SK-N-SH treated with all-trans-retinoic acid at 6 μM for 48 hours (cell line): Measurements from ENCODE around the gene C1orf185.

Source experiments
- ATAC-seq: fragments of 200-7000 bp; cut with Tn5 transposase; 3 replicates; pipeline ENCODE4 v1.9.1; 2020; ENCODE audit warnings: mild to moderate bottlenecking, moderate library complexity
- ARNTL ChIP-seq: fragments of 450-650 bp; formaldehyde crosslinking; IDR thresholded peaks from 2 replicates; pipeline ENCODE4 v1.5.0; 2020; ENCODE audit warnings: low read depth, mild to moderate bottlenecking, moderate library complexity, borderline replicate concordance
- BACH2 ChIP-seq: fragments of 250-450 bp; sonication (Bioruptor Pico); IDR thresholded peaks from 2 replicates; pipeline ENCODE4 v1.9.0; 2021; ENCODE audit warnings: mild to moderate bottlenecking, borderline replicate concordance
- CSDC2 ChIP-seq: fragments of 250-450 bp; sonication (Bioruptor Pico); IDR thresholded peaks from 2 replicates; pipeline ENCODE4 v1.5.0; 2020; ENCODE audit warnings: mild to moderate bottlenecking, moderate library complexity
- CSRNP3 ChIP-seq: fragments of 250-450 bp; sonication (Bioruptor Pico); IDR thresholded peaks from 2 replicates; pipeline ENCODE4 v1.5.1; 2021; ENCODE audit warnings: mild to moderate bottlenecking, moderate library complexity
- ESRRG ChIP-seq: fragments of 250-450 bp; sonication (Bioruptor Pico); IDR thresholded peaks from 2 replicates; pipeline ENCODE4 v1.6.1; 2021; ENCODE audit warnings: mild to moderate bottlenecking
- GLIS3 ChIP-seq: fragments of 250-450 bp; sonication (Bioruptor Pico); IDR thresholded peaks from 2 replicates; pipeline ENCODE4 v1.5.0; 2020; ENCODE audit warnings: mild to moderate bottlenecking, moderate library complexity
- ISL1 ChIP-seq: fragments of 250-450 bp; sonication (Bioruptor Pico); IDR thresholded peaks from 2 replicates; pipeline ENCODE4 v2.1.2; 2022; ENCODE audit warnings: mild to moderate bottlenecking, moderate library complexity
- OSR1 ChIP-seq: fragments of 250-450 bp; sonication (Bioruptor Pico); IDR thresholded peaks from 2 replicates; pipeline ENCODE4 v1.8.0; 2022; ENCODE audit warnings: moderate library complexity, mild to moderate bottlenecking, inconsistent platforms
- PPARA ChIP-seq: fragments of 250-450 bp; sonication (Bioruptor Pico); IDR thresholded peaks from 2 replicates; pipeline ENCODE4 v1.5.0; 2020; ENCODE audit warnings: mild to moderate bottlenecking, borderline replicate concordance
- RARB ChIP-seq: fragments of 250-450 bp; sonication (Bioruptor Pico); IDR thresholded peaks from 2 replicates; pipeline ENCODE4 v1.8.0; 2021; ENCODE audit warnings: mild to moderate bottlenecking, moderate library complexity
- SNAI2 ChIP-seq: fragments of 250-450 bp; sonication (Bioruptor Pico); IDR thresholded peaks from 2 replicates; pipeline ENCODE4 v1.5.0; 2020; ENCODE audit warnings: mild to moderate bottlenecking, moderate library complexity
- TCF4 ChIP-seq: fragments of 250-450 bp; sonication (Bioruptor Pico); IDR thresholded peaks from 2 replicates; pipeline ENCODE4 v1.8.0; 2021; ENCODE audit warnings: mild to moderate bottlenecking, moderate library complexity, borderline replicate concordance
- TOX ChIP-seq: fragments of 250-450 bp; sonication (Bioruptor Pico); IDR thresholded peaks from 2 replicates; pipeline ENCODE4 v1.8.0; 2021; ENCODE audit warnings: mild to moderate bottlenecking, moderate library complexity, borderline replicate concordance
- ZC3H10 ChIP-seq: fragments of 250-450 bp; sonication (Bioruptor Pico); IDR thresholded peaks from 2 replicates; pipeline ENCODE4 v1.5.1; 2021; ENCODE audit warnings: mild to moderate bottlenecking, moderate library complexity
- ZFP3 ChIP-seq: fragments of 250-450 bp; sonication (Bioruptor Pico); IDR thresholded peaks from 2 replicates; pipeline ENCODE4 v1.5.0; 2020; ENCODE audit warnings: mild to moderate bottlenecking, moderate library complexity
- ZNF565 ChIP-seq: fragments of 450-650 bp; formaldehyde crosslinking; conservative IDR thresholded peaks from 2 replicates; pipeline ENCODE4 v1.5.0; 2020; ENCODE audit warnings: low read depth, mild to moderate bottlenecking, moderate library complexity
- ZNF70 ChIP-seq: fragments of 450-650 bp; formaldehyde crosslinking; IDR thresholded peaks from 2 replicates; pipeline ENCODE4 v1.5.0; 2020; ENCODE audit warnings: mild to moderate bottlenecking, moderate library complexity
- ZNF8 ChIP-seq: fragments of 450-650 bp; formaldehyde crosslinking; IDR thresholded peaks from 2 replicates; pipeline ENCODE4 v1.5.0; 2020; ENCODE audit warnings: mild to moderate bottlenecking, moderate library complexity
- TF ChIP-seq, protein P1 (sequence below): fragments of 250-450 bp; sonication (Bioruptor Pico); IDR thresholded peaks from 2 replicates; pipeline ENCODE4 v1.5.0; 2020; ENCODE audit warnings: mild to moderate bottlenecking, moderate library complexity
- TF ChIP-seq, protein P2 (sequence below): fragments of 250-450 bp; sonication (Bioruptor Pico); IDR thresholded peaks from 2 replicates; pipeline ENCODE4 v1.8.0; 2021; ENCODE audit warnings: low read depth, mild to moderate bottlenecking, moderate library complexity, borderline replicate concordance

Gene C1orf185

GRCh38 chr1:51072651-51073050 is 29.4 kb upstream of the C1orf185 start:
- no peak for ATAC-seq
- no peak for TF ChIP-seq ESRRG (CRISPR knock-in tag)
- TF ChIP-seq, protein P1, sequence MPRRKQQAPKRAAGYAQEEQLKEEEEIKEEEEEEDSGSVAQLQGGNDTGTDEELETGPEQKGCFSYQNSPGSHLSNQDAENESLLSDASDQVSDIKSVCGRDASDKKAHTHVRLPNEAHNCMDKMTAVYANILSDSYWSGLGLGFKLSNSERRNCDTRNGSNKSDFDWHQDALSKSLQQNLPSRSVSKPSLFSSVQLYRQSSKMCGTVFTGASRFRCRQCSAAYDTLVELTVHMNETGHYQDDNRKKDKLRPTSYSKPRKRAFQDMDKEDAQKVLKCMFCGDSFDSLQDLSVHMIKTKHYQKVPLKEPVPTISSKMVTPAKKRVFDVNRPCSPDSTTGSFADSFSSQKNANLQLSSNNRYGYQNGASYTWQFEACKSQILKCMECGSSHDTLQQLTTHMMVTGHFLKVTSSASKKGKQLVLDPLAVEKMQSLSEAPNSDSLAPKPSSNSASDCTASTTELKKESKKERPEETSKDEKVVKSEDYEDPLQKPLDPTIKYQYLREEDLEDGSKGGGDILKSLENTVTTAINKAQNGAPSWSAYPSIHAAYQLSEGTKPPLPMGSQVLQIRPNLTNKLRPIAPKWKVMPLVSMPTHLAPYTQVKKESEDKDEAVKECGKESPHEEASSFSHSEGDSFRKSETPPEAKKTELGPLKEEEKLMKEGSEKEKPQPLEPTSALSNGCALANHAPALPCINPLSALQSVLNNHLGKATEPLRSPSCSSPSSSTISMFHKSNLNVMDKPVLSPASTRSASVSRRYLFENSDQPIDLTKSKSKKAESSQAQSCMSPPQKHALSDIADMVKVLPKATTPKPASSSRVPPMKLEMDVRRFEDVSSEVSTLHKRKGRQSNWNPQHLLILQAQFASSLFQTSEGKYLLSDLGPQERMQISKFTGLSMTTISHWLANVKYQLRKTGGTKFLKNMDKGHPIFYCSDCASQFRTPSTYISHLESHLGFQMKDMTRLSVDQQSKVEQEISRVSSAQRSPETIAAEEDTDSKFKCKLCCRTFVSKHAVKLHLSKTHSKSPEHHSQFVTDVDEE (CRISPR knock-in tag) = no peak
- TF ChIP-seq, protein P2, sequence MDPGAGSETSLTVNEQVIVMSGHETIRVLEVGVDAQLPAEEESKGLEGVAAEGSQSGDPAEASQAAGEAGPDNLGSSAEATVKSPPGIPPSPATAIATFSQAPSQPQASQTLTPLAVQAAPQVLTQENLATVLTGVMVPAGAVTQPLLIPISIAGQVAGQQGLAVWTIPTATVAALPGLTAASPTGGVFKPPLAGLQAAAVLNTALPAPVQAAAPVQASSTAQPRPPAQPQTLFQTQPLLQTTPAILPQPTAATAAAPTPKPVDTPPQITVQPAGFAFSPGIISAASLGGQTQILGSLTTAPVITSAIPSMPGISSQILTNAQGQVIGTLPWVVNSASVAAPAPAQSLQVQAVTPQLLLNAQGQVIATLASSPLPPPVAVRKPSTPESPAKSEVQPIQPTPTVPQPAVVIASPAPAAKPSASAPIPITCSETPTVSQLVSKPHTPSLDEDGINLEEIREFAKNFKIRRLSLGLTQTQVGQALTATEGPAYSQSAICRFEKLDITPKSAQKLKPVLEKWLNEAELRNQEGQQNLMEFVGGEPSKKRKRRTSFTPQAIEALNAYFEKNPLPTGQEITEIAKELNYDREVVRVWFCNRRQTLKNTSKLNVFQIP (CRISPR knock-in tag) = no peak
- no peak for TF ChIP-seq PPARA (CRISPR knock-in tag)
- no peak for TF ChIP-seq RARB (CRISPR knock-in tag)
- TF ChIP-seq ARNTL (CRISPR knock-in tag) = no peak
- no peak for TF ChIP-seq ZNF70
- TF ChIP-seq ZNF8 (CRISPR knock-in tag) = no peak
- TF ChIP-seq ISL1 (CRISPR knock-in tag) = no peak
- TF ChIP-seq TOX (CRISPR knock-in tag) = no peak
- TF ChIP-seq CSRNP3 (CRISPR knock-in tag) = no peak
- TF ChIP-seq CSDC2 (CRISPR knock-in tag) = no peak
- TF ChIP-seq TCF4 (CRISPR knock-in tag) = no peak
- no peak for TF ChIP-seq ZFP3
- no peak for TF ChIP-seq SNAI2 (CRISPR knock-in tag)

DNA sequence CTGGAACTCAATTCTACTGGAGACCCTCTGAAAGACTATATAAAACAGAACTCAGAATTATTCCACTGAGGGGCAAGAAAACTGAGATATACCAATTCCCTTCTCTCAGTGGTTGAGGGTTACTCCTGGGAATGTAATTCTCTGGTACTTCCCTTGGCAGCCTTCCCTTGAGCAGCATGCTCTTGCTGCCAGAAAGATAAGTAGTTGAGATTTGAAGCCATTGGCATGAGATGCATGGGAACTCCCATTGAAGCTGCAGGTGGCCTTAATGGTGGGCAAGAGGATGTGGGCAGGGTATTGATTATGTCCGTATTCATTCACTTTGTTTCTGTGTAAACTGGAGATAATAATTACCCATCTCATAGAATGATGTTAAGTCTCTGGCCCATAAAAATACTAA is 28.6 kb upstream of the C1orf185 start:
- TF ChIP-seq, protein P2 (CRISPR knock-in tag) = no peak
- TF ChIP-seq SNAI2 (CRISPR knock-in tag) (no peak), ISL1 (CRISPR knock-in tag) (peak; percentile 47; the same call in 1 of the 2 replicates)
- ATAC-seq = no peak

- TF ChIP-seq ESRRG (CRISPR knock-in tag) (no peak), OSR1 (no peak), ZNF70 (no peak), SNAI2 (CRISPR knock-in tag) (no peak), ZNF565 (CRISPR knock-in tag) (no peak), ZC3H10 (no peak), CSRNP3 (CRISPR knock-in tag) (no peak), BACH2 (CRISPR knock-in tag) (no peak), ISL1 (CRISPR knock-in tag) (no peak), RARB (CRISPR knock-in tag) (no peak), GLIS3 (CRISPR knock-in tag) (no peak)
- TF ChIP-seq, protein P1 (CRISPR knock-in tag) = no peak
- no peak for ATAC-seq
These were observed 15.3 kb upstream of the C1orf185 start for GRCh38 chr1:51086496-51087271.
